DOHH2 (cell line): ENCODE measurements around the gene UNC13B.

Experiments used
- CTCF ChIP-seq: fragments of 200-600 bp; sonication (generic); IDR thresholded peaks from one replicate; pipeline ENCODE4 v1.5.1; 2014; ENCODE audit warnings: antibody characterized with exemption, mild to moderate bottlenecking, low read depth, low read length; ENCODE audit not compliant: poor library complexity, severe bottlenecking
- EZH2phosphoT487 ChIP-seq: fragments of 200-600 bp; sonication (generic); IDR thresholded peaks from 2 replicates; pipeline ENCODE4 v1.6.1; 2017; ENCODE audit warnings: borderline replicate concordance, mild to moderate bottlenecking, antibody characterized with exemption, low read length, moderate library complexity, mixed read lengths

GRCh38 chr9:35271637-35272036, 109.8 kb downstream of the UNC13B start:
- no peak for TF ChIP-seq CTCF
- no peak for TF ChIP-seq EZH2phosphoT487
